ENCODE results near the gene KCNQ2.

DNA sequence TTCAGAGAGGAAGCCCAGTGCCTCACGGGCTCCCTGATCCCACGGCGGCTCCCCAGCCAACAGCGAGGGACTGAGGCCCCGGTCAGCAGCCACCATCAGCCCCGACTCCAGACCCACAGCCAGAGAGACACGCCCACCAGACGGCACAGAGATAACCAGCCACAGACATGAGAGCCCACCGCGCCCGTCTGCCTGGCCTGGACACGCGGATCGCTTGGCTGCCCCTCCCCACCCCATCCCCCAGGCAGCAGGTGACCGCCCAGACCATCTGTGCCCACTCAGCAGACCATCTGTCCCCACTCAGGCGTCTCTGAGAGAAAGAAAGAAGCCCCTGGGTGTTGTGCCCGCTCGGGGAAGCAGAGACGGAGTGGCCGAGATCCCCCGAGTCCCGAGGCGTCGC is 55.8 kb downstream of the KCNQ2 start:
- TF ChIP-seq, protein P1, sequence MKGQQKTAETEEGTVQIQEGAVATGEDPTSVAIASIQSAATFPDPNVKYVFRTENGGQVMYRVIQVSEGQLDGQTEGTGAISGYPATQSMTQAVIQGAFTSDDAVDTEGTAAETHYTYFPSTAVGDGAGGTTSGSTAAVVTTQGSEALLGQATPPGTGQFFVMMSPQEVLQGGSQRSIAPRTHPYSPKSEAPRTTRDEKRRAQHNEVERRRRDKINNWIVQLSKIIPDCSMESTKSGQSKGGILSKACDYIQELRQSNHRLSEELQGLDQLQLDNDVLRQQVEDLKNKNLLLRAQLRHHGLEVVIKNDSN (IDR thresholded peaks at IDR 0.05), result no peak
- TF ChIP-seq CREB1 (IDR thresholded peaks at IDR 0.05; ENCODE audit: low read depth), result no peak
- TF ChIP-seq, protein P2, sequence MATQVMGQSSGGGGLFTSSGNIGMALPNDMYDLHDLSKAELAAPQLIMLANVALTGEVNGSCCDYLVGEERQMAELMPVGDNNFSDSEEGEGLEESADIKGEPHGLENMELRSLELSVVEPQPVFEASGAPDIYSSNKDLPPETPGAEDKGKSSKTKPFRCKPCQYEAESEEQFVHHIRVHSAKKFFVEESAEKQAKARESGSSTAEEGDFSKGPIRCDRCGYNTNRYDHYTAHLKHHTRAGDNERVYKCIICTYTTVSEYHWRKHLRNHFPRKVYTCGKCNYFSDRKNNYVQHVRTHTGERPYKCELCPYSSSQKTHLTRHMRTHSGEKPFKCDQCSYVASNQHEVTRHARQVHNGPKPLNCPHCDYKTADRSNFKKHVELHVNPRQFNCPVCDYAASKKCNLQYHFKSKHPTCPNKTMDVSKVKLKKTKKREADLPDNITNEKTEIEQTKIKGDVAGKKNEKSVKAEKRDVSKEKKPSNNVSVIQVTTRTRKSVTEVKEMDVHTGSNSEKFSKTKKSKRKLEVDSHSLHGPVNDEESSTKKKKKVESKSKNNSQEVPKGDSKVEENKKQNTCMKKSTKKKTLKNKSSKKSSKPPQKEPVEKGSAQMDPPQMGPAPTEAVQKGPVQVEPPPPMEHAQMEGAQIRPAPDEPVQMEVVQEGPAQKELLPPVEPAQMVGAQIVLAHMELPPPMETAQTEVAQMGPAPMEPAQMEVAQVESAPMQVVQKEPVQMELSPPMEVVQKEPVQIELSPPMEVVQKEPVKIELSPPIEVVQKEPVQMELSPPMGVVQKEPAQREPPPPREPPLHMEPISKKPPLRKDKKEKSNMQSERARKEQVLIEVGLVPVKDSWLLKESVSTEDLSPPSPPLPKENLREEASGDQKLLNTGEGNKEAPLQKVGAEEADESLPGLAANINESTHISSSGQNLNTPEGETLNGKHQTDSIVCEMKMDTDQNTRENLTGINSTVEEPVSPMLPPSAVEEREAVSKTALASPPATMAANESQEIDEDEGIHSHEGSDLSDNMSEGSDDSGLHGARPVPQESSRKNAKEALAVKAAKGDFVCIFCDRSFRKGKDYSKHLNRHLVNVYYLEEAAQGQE (IDR thresholded peaks at IDR 0.05; ENCODE audit: low read depth), result no peak
- no peak for TF ChIP-seq EGR1 (IDR thresholded peaks at IDR 0.05)
- no peak for TF ChIP-seq EP300 (IDR thresholded peaks at IDR 0.05; ENCODE audit: borderline replicate concordance)
